ENCODE measurements around the gene SEZ6L2.
"Not testable (repeated sequence)": the region's sequence is repeated elsewhere in the genome, so short reads cannot be mapped to it uniquely, and the experiment has no call there.

SEZ6L2 gene

DNA sequence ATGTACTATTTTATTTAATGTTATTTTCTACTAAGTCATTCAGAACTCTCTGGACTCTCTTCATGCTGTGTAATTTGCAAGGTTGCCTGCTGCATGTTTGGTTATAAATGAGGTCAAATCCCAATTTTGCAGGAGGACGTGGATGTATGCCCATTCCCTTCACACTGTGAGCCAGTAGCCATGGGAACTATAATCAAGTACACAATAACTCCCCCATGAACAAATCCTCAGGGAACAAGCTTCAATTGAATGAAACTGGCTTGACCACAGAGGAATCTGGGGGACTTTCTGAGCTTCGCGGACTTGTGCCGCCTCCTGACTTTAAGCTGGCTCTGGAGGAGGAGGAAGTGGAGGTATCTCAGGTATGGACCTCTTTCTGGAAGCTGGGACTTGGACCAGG is 41.3 kb upstream of the SEZ6L2 start:
- no peak overlapping the region for H3K27ac ChIP-seq (ENCODE audit: low read depth, low read length, poor library complexity, severe bottlenecking)
- no peak overlapping the region for H3K9ac ChIP-seq (ENCODE audit: low read length)
- TF ChIP-seq EZH2 (IDR thresholded peaks at IDR 0.05; ENCODE audit: borderline replicate concordance, low read length) = no peak
- TF ChIP-seq, protein P1, sequence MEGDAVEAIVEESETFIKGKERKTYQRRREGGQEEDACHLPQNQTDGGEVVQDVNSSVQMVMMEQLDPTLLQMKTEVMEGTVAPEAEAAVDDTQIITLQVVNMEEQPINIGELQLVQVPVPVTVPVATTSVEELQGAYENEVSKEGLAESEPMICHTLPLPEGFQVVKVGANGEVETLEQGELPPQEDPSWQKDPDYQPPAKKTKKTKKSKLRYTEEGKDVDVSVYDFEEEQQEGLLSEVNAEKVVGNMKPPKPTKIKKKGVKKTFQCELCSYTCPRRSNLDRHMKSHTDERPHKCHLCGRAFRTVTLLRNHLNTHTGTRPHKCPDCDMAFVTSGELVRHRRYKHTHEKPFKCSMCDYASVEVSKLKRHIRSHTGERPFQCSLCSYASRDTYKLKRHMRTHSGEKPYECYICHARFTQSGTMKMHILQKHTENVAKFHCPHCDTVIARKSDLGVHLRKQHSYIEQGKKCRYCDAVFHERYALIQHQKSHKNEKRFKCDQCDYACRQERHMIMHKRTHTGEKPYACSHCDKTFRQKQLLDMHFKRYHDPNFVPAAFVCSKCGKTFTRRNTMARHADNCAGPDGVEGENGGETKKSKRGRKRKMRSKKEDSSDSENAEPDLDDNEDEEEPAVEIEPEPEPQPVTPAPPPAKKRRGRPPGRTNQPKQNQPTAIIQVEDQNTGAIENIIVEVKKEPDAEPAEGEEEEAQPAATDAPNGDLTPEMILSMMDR (IDR thresholded peaks at IDR 0.05; ENCODE audit: low read length) = no peak
- no peaks in the 10 kb centered on the region for H3K9me2 ChIP-seq (ENCODE audit: low read depth, low read length)
- H3K4me2 ChIP-seq (ENCODE audit: low read length) = no peak overlapping the region
- H4K20me1 ChIP-seq (ENCODE audit: insufficient read depth, low read length) = no peaks in the 10 kb centered on the region
- peaks cover 9% of the 10 kb centered on the region for H3K4me1 ChIP-seq (ENCODE audit: insufficient read depth, low read length, severe bottlenecking)
- H2AFZ ChIP-seq (ENCODE audit: low read length) = no peak overlapping the region
- no peaks in the 10 kb centered on the region for H3K79me2 ChIP-seq (ENCODE audit: insufficient read depth, low read length)
- no peaks in the 10 kb centered on the region; the same call in 1 of the 2 replicates for H3K36me3 ChIP-seq (ENCODE audit: insufficient read depth, low read length)
- H3F3A ChIP-seq (ENCODE audit: insufficient read depth, low read length) = no peaks in the 10 kb centered on the region
- 0 out of 2 replicates have a peak, but pooled peaks cover 4% of the 10 kb centered on the region for H3K9me3 ChIP-seq (ENCODE audit: low read length)
- H3K4me3 ChIP-seq (ENCODE audit: low read depth, low read length, poor library complexity, severe bottlenecking) = no peak overlapping the region
- H3K27me3 ChIP-seq (ENCODE audit: insufficient read depth, low read length) = peaks cover 7% of the 10 kb centered on the region; the same call in 1 of the 2 replicates

DNA sequence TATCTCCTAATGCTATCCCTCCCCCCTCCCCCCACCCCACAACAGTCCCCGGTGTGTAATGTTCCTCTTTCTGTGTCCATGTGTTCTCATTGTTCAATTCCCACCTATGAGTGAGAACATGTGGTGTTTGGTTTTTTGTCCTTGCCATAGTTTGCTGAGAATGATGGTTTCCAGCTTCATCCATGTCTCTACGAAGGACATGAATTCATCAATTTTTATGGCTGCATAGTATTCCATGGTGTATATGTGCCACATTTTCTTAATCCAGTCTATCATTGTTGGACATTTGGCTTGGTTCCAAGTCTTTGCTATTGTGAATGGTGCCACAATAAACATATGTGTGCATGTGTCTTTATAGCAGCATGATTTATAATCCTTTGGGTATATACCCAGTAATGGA is 32.4 kb upstream of the SEZ6L2 start:
- H3K27me3 ChIP-seq (ENCODE audit: insufficient read depth, low read length); H3K4me2 ChIP-seq (ENCODE audit: low read length); H3F3A ChIP-seq (ENCODE audit: insufficient read depth, low read length); H4K20me1 ChIP-seq (ENCODE audit: insufficient read depth, low read length); H3K4me1 ChIP-seq (ENCODE audit: insufficient read depth, low read length, severe bottlenecking); H3K9ac ChIP-seq (ENCODE audit: low read length); H3K9me3 ChIP-seq (ENCODE audit: low read length); H3K79me2 ChIP-seq (ENCODE audit: insufficient read depth, low read length); H3K9me2 ChIP-seq (ENCODE audit: low read depth, low read length); H2AFZ ChIP-seq (ENCODE audit: low read length); H3K27ac ChIP-seq (ENCODE audit: low read depth, low read length, poor library complexity, severe bottlenecking); H3K4me3 ChIP-seq (ENCODE audit: low read depth, low read length, poor library complexity, severe bottlenecking); H3K36me3 ChIP-seq (ENCODE audit: insufficient read depth, low read length): not testable (repeated sequence)

DNA sequence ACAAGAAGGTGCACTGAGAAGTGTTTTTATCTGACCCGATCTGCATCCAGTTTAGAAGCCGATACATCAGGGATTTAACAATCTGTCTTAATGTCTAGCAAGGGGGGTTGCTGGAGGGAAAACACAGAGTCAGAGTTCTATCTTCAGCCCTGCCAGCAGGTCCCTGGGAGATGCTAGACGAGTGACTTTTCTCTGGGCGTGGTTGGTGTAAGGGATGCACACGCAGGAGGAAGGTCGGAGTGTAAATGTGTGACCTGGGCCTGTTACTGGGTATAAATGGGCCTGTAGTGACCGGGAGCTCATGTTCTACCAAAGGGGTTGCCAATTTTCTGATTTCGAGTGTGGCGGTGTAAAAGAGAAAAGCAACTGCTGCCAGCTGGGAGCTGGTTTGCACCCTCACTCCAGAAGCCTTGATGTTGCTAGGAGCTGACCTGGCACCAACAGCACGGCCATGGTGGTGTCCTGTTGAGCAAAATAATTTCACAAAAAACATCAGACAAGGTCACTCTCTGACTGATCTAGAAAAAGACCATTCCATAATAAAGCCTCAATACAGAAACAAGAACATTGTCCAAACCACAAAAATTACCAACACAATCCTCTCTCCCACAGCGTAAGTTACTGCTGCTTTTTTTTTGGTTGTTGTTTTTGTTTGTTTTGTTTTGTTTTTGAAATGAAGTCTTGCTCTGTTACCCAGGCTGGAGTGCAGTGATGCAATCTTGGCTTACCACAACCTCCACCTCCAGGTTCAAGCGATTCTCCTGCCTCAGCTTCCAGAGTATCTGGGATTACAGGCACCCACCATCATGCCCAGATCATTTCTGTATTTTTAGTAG is 27.9 kb upstream of the SEZ6L2 start:
- peaks cover 5% of the 10 kb centered on the region; the same call in 1 of the 2 replicates for H3K36me3 ChIP-seq (ENCODE audit: insufficient read depth, low read length)
- H2AFZ ChIP-seq (ENCODE audit: low read length) = no peak overlapping the region
- H3K9ac ChIP-seq (ENCODE audit: low read length) = peak overlapping the region; percentile 84; the same call in 1 of the 2 replicates
- H3K9me3 ChIP-seq (ENCODE audit: low read length) = no peaks in the 10 kb centered on the region
- no peaks in the 10 kb centered on the region for H3K79me2 ChIP-seq (ENCODE audit: insufficient read depth, low read length)
- H3K27ac ChIP-seq (ENCODE audit: low read depth, low read length, poor library complexity, severe bottlenecking) = no peak overlapping the region
- H3K4me1 ChIP-seq (ENCODE audit: insufficient read depth, low read length, severe bottlenecking) = peaks cover 22% of the 10 kb centered on the region
- H3F3A ChIP-seq (ENCODE audit: insufficient read depth, low read length) = no peaks in the 10 kb centered on the region
- H3K9me2 ChIP-seq (ENCODE audit: low read depth, low read length) = no peaks in the 10 kb centered on the region
- H3K4me3 ChIP-seq (ENCODE audit: low read depth, low read length, poor library complexity, severe bottlenecking) = peak overlapping the region; percentile 68
- H4K20me1 ChIP-seq (ENCODE audit: insufficient read depth, low read length) = no peaks in the 10 kb centered on the region
- TF ChIP-seq, protein P1 (IDR thresholded peaks at IDR 0.05; ENCODE audit: low read length) = no peak
- no peak for TF ChIP-seq EZH2 (IDR thresholded peaks at IDR 0.05; ENCODE audit: borderline replicate concordance, low read length)
- no peaks in the 10 kb centered on the region for H3K27me3 ChIP-seq (ENCODE audit: insufficient read depth, low read length)
- peak overlapping the region; percentile 92 for H3K4me2 ChIP-seq (ENCODE audit: low read length)

DNA sequence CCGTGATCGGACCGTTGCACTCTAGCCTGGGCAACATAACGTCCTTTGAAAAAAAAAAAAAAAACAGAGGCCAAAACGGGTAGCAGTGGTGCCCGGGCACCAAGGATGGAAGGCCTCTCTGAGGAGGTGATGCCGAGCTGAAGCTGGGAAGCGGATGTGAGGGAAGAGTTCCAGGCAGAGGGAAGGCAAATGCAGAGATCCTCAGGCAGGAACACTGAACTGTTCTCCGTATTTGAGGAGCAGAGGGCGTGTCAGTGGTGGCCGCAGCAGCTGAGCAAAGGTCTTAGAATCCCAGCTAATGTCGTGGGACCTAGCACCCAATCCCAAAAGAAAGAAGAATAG is 27.3 kb upstream of the SEZ6L2 start:
- no peaks in the 10 kb centered on the region for H4K20me1 ChIP-seq (ENCODE audit: insufficient read depth, low read length)
- no peaks in the 10 kb centered on the region for H3K27me3 ChIP-seq (ENCODE audit: insufficient read depth, low read length)
- H2AFZ ChIP-seq (ENCODE audit: low read length) = 0 out of 2 replicates have a peak overlapping the region, but pooled peaks have one; percentile 19
- no peaks in the 10 kb centered on the region for H3K9me3 ChIP-seq (ENCODE audit: low read length)
- H3K4me2 ChIP-seq (ENCODE audit: low read length) = peak overlapping the region; percentile 92
- H3K4me1 ChIP-seq (ENCODE audit: insufficient read depth, low read length, severe bottlenecking) = peaks cover 22% of the 10 kb centered on the region
- H3K27ac ChIP-seq (ENCODE audit: low read depth, low read length, poor library complexity, severe bottlenecking) = peak overlapping the region; percentile 17
- TF ChIP-seq EZH2 (IDR thresholded peaks at IDR 0.05; ENCODE audit: borderline replicate concordance, low read length) = no peak
- TF ChIP-seq, protein P1 (IDR thresholded peaks at IDR 0.05; ENCODE audit: low read length) = no peak
- no peaks in the 10 kb centered on the region for H3K79me2 ChIP-seq (ENCODE audit: insufficient read depth, low read length)
- H3K36me3 ChIP-seq (ENCODE audit: insufficient read depth, low read length) = peaks cover 7% of the 10 kb centered on the region; the same call in 1 of the 2 replicates
- H3K9me2 ChIP-seq (ENCODE audit: low read depth, low read length) = no peaks in the 10 kb centered on the region
- peak overlapping the region; percentile 84 for H3K9ac ChIP-seq (ENCODE audit: low read length)
- peak overlapping the region; percentile 68 for H3K4me3 ChIP-seq (ENCODE audit: low read depth, low read length, poor library complexity, severe bottlenecking)
- no peaks in the 10 kb centered on the region for H3F3A ChIP-seq (ENCODE audit: insufficient read depth, low read length)
